ENCODE results near the gene ZKSCAN1.

- TF ChIP-seq CTCF (IDR thresholded peaks at IDR 0.05) (no peak), POLR2A (IDR thresholded peaks at IDR 0.05) (no peak)
Observed at GRCh38 chr7:100082978-100083377, 67.6 kb downstream of the ZKSCAN1 start.
